K562 (cell line): ENCODE results near the gene SDK1. TPM values are rescaled to one million over a fixed set of nuclear protein-coding genes. Genes with fewer than 3 reads are reported as not detected.

Experiments used
- ATAC-seq: fragments of 200-7000 bp; cut with Tn5 transposase; 3 replicates; pipeline ENCODE4 v1.9.1; 2020; ENCODE audit warnings: moderate library complexity
- BruUV-seq: library from RNA; stranded (reverse); fragments of 400-500 nt; replicated peaks from 2 replicates; lab custom pipeline; 2021; lab: Mats Ljungman, UMichigan
- CTCF ChIA-PET: fragments of 300-600 bp; formaldehyde crosslinking; extraction: SDS; loops from one replicate; lab custom pipeline; 2021; ENCODE audit warnings: low intra/inter-chr PET ratio; lab: Yijun Ruan, JAX
- POLR2A ChIA-PET: fragments of 300-600, 350-650 bp; sonication (Branson Sonifier 250); formaldehyde crosslinking; extraction: SDS; loops from one replicate; lab custom pipeline; 2021; ENCODE audit warnings: antibody characterized with exemption, inconsistent platforms; lab: Yijun Ruan, JAX
- DNase-seq, 4 experiments: peaks; one replicate each; pipeline versions ENCODE4 v3.0.0 to v3.0.0-alpha.2; 2011 to 2018; ENCODE audit warnings: low spot score in 3 of 4, mixed read lengths in 3 of 4; ENCODE audit errors: extremely low read depth in 1 of 4
- FAIRE-seq: peaks from 2 replicates; lab custom pipeline; 2011; peaks lifted over from hg19 to GRCh38; lab: Jason Lieb, UNC
- H2AFZ ChIP-seq: 2 replicates; pipeline ENCODE4 v1.6.0; 2011; ENCODE audit warnings: low read depth, low read length, control low read depth, inconsistent platforms
- H3K27ac ChIP-seq: fragments of 200-600 bp; 3 replicates; pipeline ENCODE4 v1.8.0; 2011; ENCODE audit warnings: low read depth, mild to moderate bottlenecking, control low read depth, inconsistent platforms, low read length, moderate library complexity, mixed read lengths; ENCODE audit errors: extremely low read depth
- H3K27me3 ChIP-seq, 2 experiments: fragments of 300-600 bp in 1 of 2; 2 replicates in 1 of 2; 3 replicates in 1 of 2; pipeline versions ENCODE4 v1.6.0 to v1.8.0; 2011; ENCODE audit warnings: inconsistent platforms in 2 of 2, low read length in 2 of 2, mild to moderate bottlenecking in 1 of 2, mixed read lengths in 1 of 2, moderate library complexity in 1 of 2; ENCODE audit not compliant: control insufficient read depth in 2 of 2, insufficient read depth in 2 of 2
- H3K36me3 ChIP-seq: fragments of 300-600 bp; 3 replicates; pipeline ENCODE4 v1.8.0; 2011; ENCODE audit warnings: mild to moderate bottlenecking, low read length, inconsistent platforms; ENCODE audit not compliant: control insufficient read depth, insufficient read depth
- H3K4me1 ChIP-seq, 2 experiments: fragments of 200-600 bp in 1 of 2; replicated peaks in 1 of 2; 2 replicates in 1 of 2; 3 replicates in 1 of 2; pipeline versions ENCODE4 v1.5.1 to v1.8.0; 2011; ENCODE audit warnings: inconsistent platforms in 2 of 2, low read length in 2 of 2, mild to moderate bottlenecking in 1 of 2, mixed read lengths in 1 of 2, moderate library complexity in 1 of 2; ENCODE audit not compliant: control insufficient read depth in 2 of 2, insufficient read depth in 2 of 2
- H3K4me2 ChIP-seq: 2 replicates; pipeline ENCODE4 v1.6.1; 2011; ENCODE audit warnings: low read length, control low read depth, inconsistent platforms, mixed read lengths; ENCODE audit not compliant: insufficient read depth
- H3K4me3 ChIP-seq: fragments of 200-600 bp; sonication (generic), shearing (Covaris generic); 2 replicates; pipeline ENCODE4 v1.5.1; 2016; ENCODE audit warnings: control low read depth, inconsistent platforms
- H3K79me2 ChIP-seq: fragments of 200-600 bp; 3 replicates; pipeline ENCODE4 v1.8.0; 2011; ENCODE audit warnings: low read length, inconsistent platforms; ENCODE audit not compliant: control insufficient read depth, insufficient read depth
- H3K9ac ChIP-seq, 2 experiments: 2 replicates each; pipeline versions ENCODE4 v1.6.0 to v1.6.1; 2011; ENCODE audit warnings: low read depth in 2 of 2, low read length in 2 of 2, control low read depth in 1 of 2, inconsistent platforms in 1 of 2, mild to moderate bottlenecking in 1 of 2, mixed read lengths in 1 of 2; ENCODE audit not compliant: insufficient read depth in 1 of 2
- H3K9me1 ChIP-seq: one replicate; pipeline ENCODE4 v1.6.0; 2011; ENCODE audit warnings: inconsistent platforms, mild to moderate bottlenecking, low read length, moderate library complexity; ENCODE audit not compliant: control insufficient read depth, insufficient read depth
- H3K9me3 ChIP-seq: replicated peaks from 2 replicates; pipeline ENCODE4 v1.5.1; 2011; ENCODE audit warnings: low read depth, low read length, inconsistent platforms; ENCODE audit not compliant: control insufficient read depth, insufficient read depth
- H4K20me1 ChIP-seq: replicated peaks from 2 replicates; pipeline ENCODE4 v1.6.1; 2011; ENCODE audit warnings: low read length, inconsistent platforms, mixed read lengths; ENCODE audit not compliant: control insufficient read depth, insufficient read depth
- FOSL1 ChIP-seq: fragments of 200-800 bp; sonication (Bioruptor generic); conservative IDR thresholded peaks from 2 replicates; pipeline ENCODE4 v1.6.1; 2016; ENCODE audit warnings: missing genetic modification characterization, missing compliant biosample characterization
- GATAD2A ChIP-seq: fragments of 450-650 bp; IDR thresholded peaks from 2 replicates; pipeline ENCODE4 v1.6.1; 2017
- JUND ChIP-seq, 2 experiments: IDR thresholded peaks; 2 replicates in 1 of 2; 3 replicates in 1 of 2; pipeline ENCODE4 v1.6.1; 2011; ENCODE audit warnings: borderline replicate concordance in 2 of 2, low read depth in 2 of 2, low read length in 2 of 2, improper control_type of control experiment in 1 of 2, missing biosample characterization in 1 of 2, missing genetic modification characterization in 1 of 2, missing genetic modification reagents in 1 of 2
- KLF6 ChIP-seq: fragments of 250-450 bp; sonication (Bioruptor Pico); IDR thresholded peaks from 2 replicates; pipeline ENCODE4 v1.4.0; 2020; ENCODE audit warnings: mild to moderate bottlenecking, moderate library complexity, borderline replicate concordance
- MCM7 ChIP-seq, 2 experiments: fragments of 450-650 bp; IDR thresholded peaks; 2 replicates each; pipeline ENCODE4 v1.6.1; 2016 to 2018
- PHB ChIP-seq: fragments of 250-450 bp; sonication (Bioruptor Pico); IDR thresholded peaks from 2 replicates; pipeline ENCODE4 v1.5.0; 2021
- PTBP1 ChIP-seq: fragments of 200-400 bp; formaldehyde crosslinking; IDR thresholded peaks from 2 replicates; pipeline ENCODE4 v1.6.1; 2017; ENCODE audit warnings: low read depth, low read length
- RB1 ChIP-seq: fragments of 450-650 bp; IDR thresholded peaks from 2 replicates; pipeline ENCODE4 v1.6.1; 2017; ENCODE audit warnings: low read depth, mild to moderate bottlenecking
- RFX5 ChIP-seq: IDR thresholded peaks from 2 replicates; pipeline ENCODE4 v1.6.1; 2011; ENCODE audit warnings: low read depth, mild to moderate bottlenecking, improper control_type of control experiment, low read length
- SMARCC2 ChIP-seq: fragments of 450-650 bp; IDR thresholded peaks from 2 replicates; pipeline ENCODE4 v1.6.1; 2017; ENCODE audit warnings: antibody characterized with exemption, moderate library complexity, mild to moderate bottlenecking, low read depth
- SNIP1 ChIP-seq: fragments of 450-650 bp; IDR thresholded peaks from 2 replicates; pipeline ENCODE4 v1.7.1; 2017; ENCODE audit warnings: low read depth, mild to moderate bottlenecking
- SP2 ChIP-seq: IDR thresholded peaks from 2 replicates; pipeline ENCODE4 v1.6.1; 2011; ENCODE audit warnings: mild to moderate bottlenecking, low read depth, low read length, moderate library complexity; ENCODE audit not compliant: poor library complexity, severe bottlenecking; ENCODE audit errors: extremely low read depth
- TRIM28 ChIP-seq: fragments of 450-650 bp; IDR thresholded peaks from 2 replicates; pipeline ENCODE4 v1.6.1; 2017
- ZFP36 ChIP-seq: fragments of 150-350 bp; IDR thresholded peaks from 2 replicates; pipeline ENCODE4 v1.6.1; 2018; ENCODE audit warnings: low read length, low read depth; ENCODE audit not compliant: partially characterized antibody
- ZNF274 ChIP-seq: IDR thresholded peaks from 2 replicates; pipeline ENCODE4 v1.6.1; 2011; ENCODE audit warnings: low read depth, mild to moderate bottlenecking, low read length, moderate library complexity, borderline replicate concordance
- ZNF3 ChIP-seq: fragments of 250-450 bp; sonication (Bioruptor Pico); IDR thresholded peaks from 2 replicates; pipeline ENCODE4 v1.5.0; 2021; ENCODE audit warnings: mild to moderate bottlenecking, moderate library complexity
- ZSCAN29 ChIP-seq: fragments of 450-650 bp; IDR thresholded peaks from 2 replicates; pipeline ENCODE4 v1.6.1; 2017
- WGBS: fragments of 100-300 bp; shearing (Covaris generic); methylation state at CpG from one replicate; pipeline ENCODE4 v1.1.6; 2016; ENCODE audit warnings: low coverage, mixed read lengths; ENCODE audit not compliant: insufficient coverage; ENCODE audit errors: missing lambda C conversion rate; 5-methylcytosine and 5-hydroxymethylcytosine counted together
- in situ Hi-C: fragments of 300-500 bp; cut with MboI; formaldehyde crosslinking; loops from 4 replicates; pipeline ENCODE4 v1.15.0; 2018; ENCODE audit warnings: inconsistent platforms, mixed read lengths
- intact Hi-C: fragments of 100-400 bp; cut with micrococcal nuclease; formaldehyde crosslinking; loops from 2 replicates; pipeline ENCODE4 v1.14.2; 2022
- polyA plus RNA-seq, 8 experiments: library from polyadenylated mRNA; depleted of rRNA in 4 of 8; stranded (reverse) in 5 of 8; unstranded in 3 of 8; fragments of >200 nt; fragmentation: Nextera tagmentation in 2 of 8; fragmentation: Illumina TruSeq in 1 of 8; extraction: Ambion mirVana in 2 of 8; extraction: Trizol in 1 of 8; gene quantifications; 2 replicates each; pipeline versions ENCODE4 v1.2.1 to v1.2.3, GENCODE V29; 2011 to 2014; ENCODE audit warnings: inconsistent platforms in 1 of 8, missing spikeins in 1 of 8
- total RNA-seq, 7 experiments: library from RNA; depleted of rRNA in 6 of 7; stranded (reverse); fragments of >200 nt in 6 of 7; fragmentation: Illumina TruSeq in 2 of 7; extraction: Trizol in 2 of 7; gene quantifications; 2 replicates each; pipeline versions ENCODE4 v1.2.1 to v1.2.3, GENCODE V29; 2011 to 2021; ENCODE audit warnings: low replicate concordance in 1 of 7

The SDK1 gene
- total and polyA plus RNA-seq, 9 of the 15 experiments (the other 6 are each of a cell fraction or from before 2014, with no cell fraction given) = 0.16 TPM; not detected in 8

DNA sequence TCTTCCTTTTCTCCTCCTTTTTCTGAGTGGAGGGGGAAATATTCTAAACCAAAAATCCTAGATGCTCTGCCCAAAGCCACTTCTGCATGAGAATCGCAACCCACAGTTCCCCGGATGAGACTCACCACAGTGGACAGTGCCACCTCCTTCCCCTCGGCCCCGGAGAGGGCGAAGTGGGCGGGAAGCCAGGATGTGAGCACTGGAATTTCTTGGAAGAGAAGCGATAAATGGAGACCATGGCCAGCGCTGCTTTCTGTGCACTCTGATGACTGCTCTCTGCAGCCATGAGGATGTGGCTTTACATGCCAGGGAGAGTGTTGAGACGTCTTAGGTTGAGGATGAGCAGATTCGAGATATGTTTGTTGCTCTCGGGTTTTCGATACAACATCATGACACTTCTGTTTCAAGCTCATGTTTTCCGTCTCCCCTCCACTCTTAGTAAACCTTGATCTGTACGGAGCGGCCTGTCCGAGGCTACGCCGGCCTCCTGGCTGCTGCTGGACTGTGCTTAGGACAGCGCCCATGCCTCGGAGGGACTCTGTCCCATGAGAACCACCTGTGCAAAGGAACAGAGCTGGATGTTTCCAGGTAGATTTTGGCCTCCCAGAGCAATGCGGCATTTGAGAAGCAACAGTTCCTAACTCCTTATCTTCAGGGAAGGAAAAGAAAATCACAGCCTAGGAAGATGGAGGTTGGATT lies 966.4 kb downstream of the SDK1 start:
- Histone ChIP-seq H3K4me1 (no peaks in the 10 kb centered on the region), H3K9me1 (no peaks in the 10 kb centered on the region), H3K36me3 (no peaks in the 10 kb centered on the region), H3K27me3 (peaks cover 9 to 69% of the 10 kb centered on the region in 2 experiments; a peak in 3 of 5 replicates), H2AFZ (no peak overlapping the region), H3K9ac (no peak overlapping the region), H4K20me1 (no peaks in the 10 kb centered on the region), H3K9me3 (no peaks in the 10 kb centered on the region), H3K27ac (no peak overlapping the region), H3K4me3 (no peak overlapping the region), H3K79me2 (no peaks in the 10 kb centered on the region), H3K4me2 (no peak overlapping the region)
- BruUV-seq = no TSS peak
- no peak for DNase-seq
- in situ Hi-C loops = no loop called here
- 0% methylated on average over 20 of the region's 21 CpGs for WGBS
- ChIA-PET POLR2A (interaction anchor here (1.1 kb wide), 1 partner anchor 12 kb away, joined by 3 read pairs; no protein-coding TSS in a partner anchor), CTCF (no interaction called here)
- ATAC-seq = no peak
- TF ChIP-seq ZNF3 (CRISPR knock-in tag) (no peak), MCM7 (IDR thresholded peaks at IDR 0.05) (no peak), KLF6 (no peak), SNIP1 (no peak), GATAD2A (no peak), RFX5 (no peak), SP2 (no peak), ZSCAN29 (no peak), JUND (IDR thresholded peaks at IDR 0.05; ENCODE audit: borderline replicate concordance, low read depth, low read length) (no peak), JUND (tag; IDR thresholded peaks at IDR 0.05; ENCODE audit: borderline replicate concordance, low read depth, low read length) (no peak), PTBP1 (no peak), RB1 (no peak), ZNF274 (no peak), ZFP36 (no peak), SMARCC2 (no peak), PHB (no peak), FOSL1 (tag) (no peak), TRIM28 (no peak)
- FAIRE-seq = no peak
- intact Hi-C loops = no loop called here
